SJCRH30 (cell line): Measurements from ENCODE around the gene CAMTA1. TPM values are rescaled to one million over a fixed set of nuclear protein-coding genes. Genes with fewer than 3 reads are reported as not detected.
A peak's percentile ranks its signal among the peaks of the same experiment; 100 is the strongest.

Source experiments
- DNase-seq, 2 experiments: peaks; one replicate each; pipeline ENCODE4 v3.0.0-alpha.2; 2015 to 2020
- H3K27ac ChIP-seq: fragments of 250-450 bp; sonication (Bioruptor Pico); 2 replicates; pipeline ENCODE4 v1.5.1; 2020; ENCODE audit warnings: mild to moderate bottlenecking, moderate library complexity
- H3K27me3 ChIP-seq: fragments of 250-450 bp; sonication (Bioruptor Pico); 2 replicates; pipeline ENCODE4 v1.5.1; 2020; ENCODE audit warnings: mild to moderate bottlenecking, moderate library complexity
- H3K36me3 ChIP-seq: fragments of 250-450 bp; sonication (Bioruptor Pico); 2 replicates; pipeline ENCODE4 v1.5.1; 2020; ENCODE audit warnings: mild to moderate bottlenecking, moderate library complexity
- H3K4me1 ChIP-seq: fragments of 250-450 bp; sonication (Bioruptor Pico); 2 replicates; pipeline ENCODE4 v1.5.1; 2020; ENCODE audit warnings: mild to moderate bottlenecking, moderate library complexity
- H3K4me3 ChIP-seq: fragments of 250-450 bp; sonication (Bioruptor Pico); 2 replicates; pipeline ENCODE4 v1.5.1; 2020; ENCODE audit warnings: mild to moderate bottlenecking, moderate library complexity
- H3K9me3 ChIP-seq: fragments of 250-450 bp; sonication (Bioruptor Pico); replicated peaks from 2 replicates; pipeline ENCODE4 v1.5.1; 2020; ENCODE audit warnings: mild to moderate bottlenecking, moderate library complexity
- total RNA-seq: library from RNA; depleted of rRNA; stranded (reverse); fragments of >200 nt; shearing (Covaris generic); gene quantifications from 2 replicates; pipeline ENCODE4 v1.2.3, GENCODE V29; 2014

Gene CAMTA1
- total RNA-seq, 1 experiment from 2014 or later: 153 TPM

- H3K27me3 ChIP-seq: peaks cover 6% of the 10 kb centered on the region
- peaks cover 6% of the 10 kb centered on the region; the same call in 1 of the 2 replicates for H3K9me3 ChIP-seq
- H3K4me1 ChIP-seq: no peaks in the 10 kb centered on the region
- no peaks in the 10 kb centered on the region for H3K36me3 ChIP-seq
- no peak overlapping the region for H3K4me3 ChIP-seq
- no peak for DNase-seq
- H3K27ac ChIP-seq: no peak overlapping the region
These were observed 326.6 kb downstream of the CAMTA1 start for GRCh38 chr1:7111853-7112252.

GRCh38 chr1:7113136-7113535, 327.9 kb downstream of the CAMTA1 start:
- Histone ChIP-seq H3K4me3 (no peak overlapping the region), H3K9me3 (peaks cover 6% of the 10 kb centered on the region; the same call in 1 of the 2 replicates), H3K27ac (no peak overlapping the region), H3K36me3 (no peaks in the 10 kb centered on the region), H3K4me1 (no peaks in the 10 kb centered on the region), H3K27me3 (peaks cover 6% of the 10 kb centered on the region)
- no peak for DNase-seq

DNA sequence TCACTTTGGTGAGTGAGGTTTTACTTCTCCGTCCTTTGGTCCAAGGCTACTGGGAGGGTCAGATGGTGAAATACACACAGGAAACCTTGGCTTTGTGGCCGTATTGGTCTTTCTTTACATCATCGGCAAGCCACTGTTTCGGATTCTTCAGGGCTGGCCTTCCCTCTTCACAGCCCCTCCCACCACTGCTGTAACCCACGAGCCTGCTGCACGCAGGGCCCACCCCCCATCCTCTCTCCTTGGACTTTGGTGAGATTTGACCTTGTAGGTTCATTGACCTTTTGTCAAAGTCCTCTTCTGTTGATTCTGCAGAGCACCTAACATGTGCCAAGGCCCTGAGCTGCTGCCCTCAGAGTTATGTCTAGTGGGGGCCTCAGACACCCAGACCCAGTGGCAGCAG, 328.6 kb downstream of the CAMTA1 start:
- H3K36me3 ChIP-seq: no peaks in the 10 kb centered on the region
- peaks cover 6% of the 10 kb centered on the region for H3K27me3 ChIP-seq
- no peaks in the 10 kb centered on the region for H3K4me1 ChIP-seq
- H3K9me3 ChIP-seq: peaks cover 6% of the 10 kb centered on the region; the same call in 1 of the 2 replicates
- DNase-seq: no peak
- no peak overlapping the region for H3K4me3 ChIP-seq
- H3K27ac ChIP-seq: no peak overlapping the region

GRCh38 chr1:7116001-7116400, 330.7 kb downstream of the CAMTA1 start:
- H3K27ac ChIP-seq: no peak overlapping the region
- H3K27me3 ChIP-seq: peaks cover 20% of the 10 kb centered on the region
- no peak overlapping the region for H3K4me3 ChIP-seq
- H3K4me1 ChIP-seq: 0 out of 2 replicates have a peak, but pooled peaks cover 3% of the 10 kb centered on the region
- no peaks in the 10 kb centered on the region for H3K36me3 ChIP-seq
- no peak for DNase-seq
- peaks cover 6% of the 10 kb centered on the region; the same call in 1 of the 2 replicates for H3K9me3 ChIP-seq

DNA sequence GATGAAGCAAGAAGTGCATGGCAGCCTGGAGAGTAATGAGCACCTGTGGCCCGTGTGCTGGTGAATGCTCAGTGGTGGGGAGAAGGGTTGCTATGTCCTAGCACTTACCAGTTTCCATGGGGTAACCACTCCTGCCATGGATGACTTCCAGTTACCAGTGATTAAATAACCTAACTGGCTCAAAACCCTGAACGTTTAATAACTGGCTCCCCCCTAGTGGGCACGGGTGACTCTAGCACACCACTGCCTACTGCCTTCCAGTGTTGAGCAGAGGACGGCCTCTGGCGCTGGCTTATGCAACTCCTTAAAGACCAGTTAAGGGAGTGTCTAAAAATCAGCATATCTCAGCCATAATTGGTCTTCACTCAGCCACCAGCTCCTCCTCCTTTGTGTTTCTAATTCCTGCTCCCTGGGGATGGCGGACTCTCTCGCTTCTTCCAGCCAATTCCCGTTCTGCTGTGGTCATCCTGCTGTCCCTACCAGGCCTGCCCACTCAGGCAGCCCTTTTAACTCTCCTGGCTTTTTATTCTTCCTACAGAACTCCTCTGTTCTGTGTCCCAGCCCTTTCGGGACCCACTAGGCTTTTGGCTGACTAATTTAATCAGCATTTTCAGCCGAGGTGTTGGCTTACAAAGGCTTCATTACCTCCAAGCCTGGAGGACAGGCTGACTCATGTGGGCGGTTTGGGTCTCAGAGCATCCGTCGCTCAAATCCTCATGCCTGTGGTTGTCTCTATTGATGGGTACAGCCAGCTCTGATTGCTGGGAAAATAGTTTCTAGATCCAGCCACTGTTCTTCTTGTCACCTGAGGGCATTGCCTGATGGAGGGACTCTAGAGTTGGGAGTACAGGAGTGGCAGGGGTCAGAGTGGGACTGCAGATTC, 332.4 kb downstream of the CAMTA1 start:
- Histone ChIP-seq H3K4me3 (no peak overlapping the region), H3K27ac (no peak overlapping the region), H3K4me1 (0 out of 2 replicates have a peak, but pooled peaks cover 3% of the 10 kb centered on the region), H3K27me3 (peaks cover 25% of the 10 kb centered on the region), H3K36me3 (no peaks in the 10 kb centered on the region), H3K9me3 (peaks cover 6% of the 10 kb centered on the region; the same call in 1 of the 2 replicates)
- DNase-seq: peak; percentile 69 to 78

DNA sequence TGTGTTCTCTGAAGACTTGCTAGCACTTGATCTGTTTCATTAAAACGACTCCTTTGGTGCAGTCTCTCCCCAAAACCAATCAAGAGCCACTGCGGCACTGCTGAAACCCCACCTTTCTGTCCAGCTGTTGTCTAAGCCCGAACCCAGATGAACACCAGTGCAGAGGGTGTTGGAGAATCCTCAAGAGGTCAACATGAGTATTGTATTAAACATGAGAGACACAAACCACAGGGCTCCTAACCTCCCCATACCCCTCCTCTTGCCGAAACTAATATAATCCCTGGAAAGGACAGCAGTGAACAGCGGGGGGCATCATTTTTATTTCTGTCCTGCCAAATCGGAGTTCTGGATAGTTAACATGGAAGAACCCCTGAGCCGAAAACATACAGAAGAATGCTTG, 333.9 kb downstream of the CAMTA1 start:
- 0 out of 2 replicates have a peak, but pooled peaks cover 3% of the 10 kb centered on the region for H3K4me1 ChIP-seq
- peaks cover 6% of the 10 kb centered on the region; the same call in 1 of the 2 replicates for H3K9me3 ChIP-seq
- peak; percentile 16 to 26 for DNase-seq
- peaks cover 28% of the 10 kb centered on the region for H3K27me3 ChIP-seq
- H3K4me3 ChIP-seq: no peak overlapping the region
- no peaks in the 10 kb centered on the region for H3K36me3 ChIP-seq
- no peak overlapping the region for H3K27ac ChIP-seq

DNA sequence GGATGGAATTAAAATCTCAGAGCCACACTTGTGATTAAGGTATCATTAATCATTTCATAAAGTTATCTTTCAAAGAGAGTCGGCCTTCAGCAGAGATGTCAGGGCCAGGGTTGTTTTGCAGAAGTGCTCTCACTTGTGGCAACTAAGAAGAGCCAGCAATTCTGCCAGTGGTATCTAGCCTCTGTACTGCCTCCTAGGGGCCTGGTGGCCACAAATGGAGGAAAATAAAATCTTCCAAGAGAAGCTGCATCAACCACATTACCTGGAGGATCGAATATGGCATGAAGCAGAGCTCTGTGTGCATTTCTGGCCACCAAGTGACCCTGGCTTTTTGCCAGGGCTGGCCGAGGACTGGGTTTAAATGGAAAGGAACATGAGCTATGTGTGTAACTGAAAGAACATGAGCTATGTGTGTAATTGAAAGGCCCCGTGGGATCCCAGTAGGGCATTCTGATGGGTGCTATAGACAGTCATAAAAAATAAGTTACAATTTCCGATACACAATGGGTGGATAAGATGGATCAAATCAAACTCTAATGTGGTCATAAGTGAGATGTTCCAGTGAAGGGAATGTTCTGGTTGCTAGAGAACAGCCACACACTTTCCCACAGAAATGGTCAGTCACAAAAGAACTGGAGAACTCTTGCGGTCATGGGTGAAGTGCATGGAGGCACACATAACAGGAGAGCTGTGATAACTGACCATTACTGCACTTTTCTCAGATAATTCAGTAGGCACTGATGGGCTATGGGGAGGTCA, 335.8 kb downstream of the CAMTA1 start:
- Histone ChIP-seq H3K27ac (no peak overlapping the region), H3K4me3 (no peak overlapping the region), H3K9me3 (peaks cover 3% of the 10 kb centered on the region; the same call in 1 of the 2 replicates), H3K36me3 (no peaks in the 10 kb centered on the region), H3K27me3 (peaks cover 31% of the 10 kb centered on the region), H3K4me1 (0 out of 2 replicates have a peak, but pooled peaks cover 3% of the 10 kb centered on the region)
- no peak for DNase-seq

- H3K9me3 ChIP-seq: no peaks in the 10 kb centered on the region
- H3K27ac ChIP-seq: no peak overlapping the region
- no peaks in the 10 kb centered on the region for H3K36me3 ChIP-seq
- no peak overlapping the region for H3K4me3 ChIP-seq
- no peak for DNase-seq
- peaks cover 35% of the 10 kb centered on the region for H3K27me3 ChIP-seq
- H3K4me1 ChIP-seq: 0 out of 2 replicates have a peak, but pooled peaks cover 3% of the 10 kb centered on the region
These were observed 336.4 kb downstream of the CAMTA1 start for GRCh38 chr1:7121622-7121988.

DNA sequence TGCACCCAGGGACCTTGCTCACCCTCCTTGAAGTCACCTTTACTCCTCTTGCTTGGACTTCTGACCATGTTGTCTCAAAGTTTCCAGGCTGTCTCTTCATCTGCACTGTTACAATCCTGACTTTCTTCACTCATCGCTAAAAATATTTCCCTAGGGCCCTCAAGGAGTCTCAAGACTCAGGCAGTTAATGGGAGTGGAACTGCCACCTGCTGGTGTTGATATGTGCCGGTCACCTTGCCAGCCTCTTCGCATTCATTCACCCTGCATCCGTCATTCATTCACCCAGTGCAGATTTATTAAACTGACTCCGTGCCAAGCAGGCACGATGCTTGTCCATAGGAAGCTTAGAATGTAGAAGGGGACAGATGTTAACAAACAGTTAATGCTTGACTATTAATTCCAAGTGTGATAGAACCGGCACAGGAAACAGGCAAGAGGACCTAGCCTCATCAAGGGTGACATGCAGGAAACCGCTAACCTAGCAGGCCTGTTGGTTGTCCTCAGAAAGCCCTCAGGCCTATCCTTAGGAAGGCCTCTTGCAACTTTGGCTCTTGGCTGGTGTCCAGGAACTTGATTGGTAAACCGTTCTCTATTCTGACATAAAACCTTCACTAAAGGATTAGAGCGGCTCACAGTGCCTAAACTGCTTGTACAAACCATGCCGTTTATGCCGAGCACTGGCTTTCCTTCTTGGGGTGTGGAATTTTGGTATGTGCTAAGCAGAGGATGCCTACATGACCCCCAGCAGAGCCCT, 342.2 kb downstream of the CAMTA1 start:
- Histone ChIP-seq H3K27ac (no peak overlapping the region), H3K4me1 (no peaks in the 10 kb centered on the region), H3K9me3 (no peaks in the 10 kb centered on the region; the same call in 1 of the 2 replicates), H3K4me3 (no peak overlapping the region), H3K36me3 (no peaks in the 10 kb centered on the region), H3K27me3 (peaks cover 14% of the 10 kb centered on the region; the same call in 1 of the 2 replicates)
- no peak for DNase-seq

DNA sequence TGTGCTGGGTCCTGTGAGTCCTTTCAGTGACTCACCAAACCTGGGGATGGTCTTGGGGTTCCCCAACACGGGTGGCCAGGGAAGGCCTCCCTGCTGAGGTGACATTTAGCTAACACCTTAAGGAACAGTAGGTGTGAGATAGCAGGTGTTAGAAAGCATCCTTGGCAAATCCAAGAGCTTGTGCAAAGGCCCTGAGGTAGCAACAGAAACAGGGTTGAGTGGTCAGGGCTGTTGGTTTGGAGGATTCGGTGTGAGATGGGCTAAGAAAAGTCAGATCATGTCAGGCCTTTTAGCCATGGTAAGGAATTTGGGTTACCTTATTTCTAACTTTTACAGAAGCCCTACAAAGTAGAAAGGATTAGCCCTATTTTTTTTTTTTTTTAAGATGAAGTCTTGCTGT, 343.0 kb downstream of the CAMTA1 start:
- H3K27ac ChIP-seq: no peak overlapping the region
- DNase-seq: no peak
- no peaks in the 10 kb centered on the region; the same call in 1 of the 2 replicates for H3K9me3 ChIP-seq
- no peaks in the 10 kb centered on the region for H3K4me1 ChIP-seq
- peaks cover 10% of the 10 kb centered on the region; the same call in 1 of the 2 replicates for H3K27me3 ChIP-seq
- H3K4me3 ChIP-seq: no peak overlapping the region
- no peaks in the 10 kb centered on the region for H3K36me3 ChIP-seq

GRCh38 chr1:7130127-7130526, 344.9 kb downstream of the CAMTA1 start:
- DNase-seq: no peak
- H3K36me3 ChIP-seq: no peaks in the 10 kb centered on the region
- H3K9me3 ChIP-seq: no peaks in the 10 kb centered on the region; the same call in 1 of the 2 replicates
- no peak overlapping the region for H3K4me3 ChIP-seq
- no peaks in the 10 kb centered on the region for H3K4me1 ChIP-seq
- H3K27ac ChIP-seq: no peak overlapping the region
- H3K27me3 ChIP-seq: peaks cover 10% of the 10 kb centered on the region

- Histone ChIP-seq H3K9me3 (no peaks in the 10 kb centered on the region), H3K4me3 (no peak overlapping the region), H3K36me3 (no peaks in the 10 kb centered on the region), H3K27me3 (peaks cover 18% of the 10 kb centered on the region), H3K27ac (no peak overlapping the region), H3K4me1 (no peaks in the 10 kb centered on the region)
- DNase-seq: no peak
These were observed 350.2 kb downstream of the CAMTA1 start for GRCh38 chr1:7135493-7135892.

DNA sequence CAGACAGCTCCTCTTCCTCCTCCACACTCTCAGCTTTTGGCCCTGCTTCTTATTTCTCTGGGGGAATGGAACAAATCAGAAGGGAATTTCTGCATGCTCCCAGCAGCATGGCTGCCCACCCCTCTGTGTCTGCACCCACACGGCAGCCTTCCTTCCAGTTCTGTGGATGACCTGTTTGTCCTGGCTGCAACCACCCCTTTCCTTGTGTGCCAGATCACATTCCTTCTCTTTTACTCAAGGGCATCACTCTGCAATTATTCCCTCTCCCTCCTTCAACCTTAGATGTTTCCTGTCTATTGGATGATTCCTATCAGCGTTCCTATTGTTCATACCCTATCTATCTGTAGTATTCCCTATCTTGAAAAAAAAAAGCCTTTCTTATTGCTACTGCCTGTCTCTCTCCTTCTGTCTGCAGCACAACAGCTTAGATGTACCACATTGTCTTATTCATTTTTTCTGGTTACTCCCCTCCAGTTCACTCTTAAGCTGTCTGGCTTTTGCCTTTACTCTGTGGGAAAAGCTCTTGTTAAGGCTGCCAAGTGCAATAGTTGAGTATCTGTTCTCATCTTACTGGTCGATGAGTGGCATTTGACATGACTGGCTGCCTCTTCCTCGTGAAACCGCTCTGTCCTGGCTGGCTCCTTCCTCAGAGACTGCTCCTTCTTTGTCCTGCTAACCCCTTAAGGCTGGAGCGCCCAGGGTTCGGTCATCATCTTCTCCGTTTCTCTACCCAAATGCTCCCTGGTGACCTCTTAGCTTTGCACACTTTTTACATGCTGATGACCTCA, 351.1 kb downstream of the CAMTA1 start:
- Histone ChIP-seq H3K4me3 (no peak overlapping the region), H3K36me3 (no peaks in the 10 kb centered on the region), H3K27ac (no peak overlapping the region), H3K4me1 (no peaks in the 10 kb centered on the region), H3K9me3 (no peaks in the 10 kb centered on the region), H3K27me3 (peaks cover 22% of the 10 kb centered on the region)
- no peak for DNase-seq

DNA sequence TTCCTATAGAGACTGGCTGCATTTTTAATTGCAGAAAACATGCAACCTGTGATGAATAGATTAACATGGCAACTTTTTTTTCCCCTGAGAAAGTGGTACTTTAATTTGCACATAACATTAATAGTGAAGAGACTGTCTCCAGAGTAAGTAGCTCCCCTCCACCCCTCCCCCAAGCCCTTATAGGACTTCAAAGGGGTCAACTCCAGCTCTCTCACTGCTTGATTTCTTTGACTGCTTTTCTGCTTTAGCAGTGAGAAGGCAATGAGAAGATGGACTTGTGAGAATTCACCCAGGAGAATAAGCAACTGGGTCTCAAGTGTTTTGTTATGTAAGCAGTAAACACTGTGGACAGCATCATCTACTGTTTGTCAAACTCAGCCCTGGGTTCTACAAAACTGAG, 355.0 kb downstream of the CAMTA1 start:
- Histone ChIP-seq H3K27me3 (peaks cover 35% of the 10 kb centered on the region), H3K27ac (no peak overlapping the region), H3K4me3 (no peak overlapping the region), H3K4me1 (no peaks in the 10 kb centered on the region; the same call in 1 of the 2 replicates), H3K36me3 (no peaks in the 10 kb centered on the region), H3K9me3 (no peaks in the 10 kb centered on the region)
- no peak for DNase-seq
